ENCODE results near the gene SLC13A3. TPM values are rescaled to one million over a fixed set of nuclear protein-coding genes. Genes with fewer than 3 reads are reported as not detected.

SLC13A3 gene
- total and polyA plus RNA-seq, 2 donors (not counting 3 experiments of a cell fraction or from before 2014, with no cell fraction given): 0.11 to 0.40 TPM

DNA sequence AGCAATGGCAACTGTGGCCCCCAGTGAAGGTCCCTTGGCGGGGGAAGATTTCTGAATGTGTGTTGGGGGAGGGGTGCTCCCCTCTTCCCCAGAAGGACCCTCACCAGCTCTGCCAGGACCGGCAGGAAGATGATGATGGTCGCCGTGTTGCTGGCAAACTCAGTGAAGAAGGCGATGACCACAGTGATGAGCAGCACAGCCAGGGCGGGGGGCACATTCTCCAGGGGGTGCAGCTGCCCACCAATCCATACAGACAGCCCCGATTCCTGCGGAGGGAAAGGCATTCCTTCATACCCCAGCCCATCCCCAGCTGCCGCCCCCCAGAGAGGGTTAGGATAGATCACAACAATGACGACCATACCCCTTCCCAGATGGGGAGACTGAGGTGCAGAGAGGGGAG is 85.1 kb downstream of the SLC13A3 start:
- ChIA-PET CTCF (no interaction called here), POLR2A (no interaction called here)
- FAIRE-seq (no peak), DNase-seq (ENCODE audit: low read depth, low spot score) (no peak)
- Histone ChIP-seq H3K9me3 (replicated peaks; ENCODE audit: control insufficient read depth, insufficient read depth, low read length) (no peaks in the 10 kb centered on the region), H3K4me1 (ENCODE audit: control insufficient read depth, extremely low read depth, insufficient read depth, low read length) (no peaks in the 10 kb centered on the region), H4K20me1 (replicated peaks; ENCODE audit: control insufficient read depth, extremely low read depth, insufficient read depth, low read length) (no peaks in the 10 kb centered on the region), H2AFZ (ENCODE audit: low read depth, low read length) (no peak overlapping the region), H3K27ac (ENCODE audit: insufficient read depth, low read depth, low read length) (no peak overlapping the region), H3K36me3 (ENCODE audit: control insufficient read depth in 2 of 2, extremely low read depth in 1 of 2, insufficient read depth in 2 of 2, low read length in 2 of 2) (no peaks in the 10 kb centered on the region), H3K4me2 (ENCODE audit: insufficient read depth, low read length) (no peak overlapping the region), H3K9ac (replicated peaks; ENCODE audit: extremely low read depth, insufficient read depth, low read length) (no peak overlapping the region), H3K27me3 (ENCODE audit: control insufficient read depth in 2 of 2, insufficient read depth in 2 of 2, low read length in 2 of 2) (no peaks in the 10 kb centered on the region), H3K9me1 (replicated peaks; ENCODE audit: control insufficient read depth, extremely low read depth, insufficient read depth, low read length) (no peaks in the 10 kb centered on the region), H3K4me3 (replicated peaks in 1 of 3; ENCODE audit: insufficient read depth in 1 of 3, low read depth in 1 of 3, low read length in 3 of 3) (no peak overlapping the region), H3K79me2 (ENCODE audit: control insufficient read depth, insufficient read depth, low read length) (no peaks in the 10 kb centered on the region)
- dilution Hi-C loops (cut with MboI; ENCODE audit: extremely low pct_ligation_motif_present, low sequenced_read_pairs) (no loop called here), intact Hi-C loops (cut with micrococcal nuclease) (no loop called here)
- no peak for TF ChIP-seq EZH2 (IDR thresholded peaks at IDR 0.05; ENCODE audit: borderline replicate concordance, low read depth, low read length, severe bottlenecking)
- BruUV-seq (replicated peaks): no TSS peak

DNA sequence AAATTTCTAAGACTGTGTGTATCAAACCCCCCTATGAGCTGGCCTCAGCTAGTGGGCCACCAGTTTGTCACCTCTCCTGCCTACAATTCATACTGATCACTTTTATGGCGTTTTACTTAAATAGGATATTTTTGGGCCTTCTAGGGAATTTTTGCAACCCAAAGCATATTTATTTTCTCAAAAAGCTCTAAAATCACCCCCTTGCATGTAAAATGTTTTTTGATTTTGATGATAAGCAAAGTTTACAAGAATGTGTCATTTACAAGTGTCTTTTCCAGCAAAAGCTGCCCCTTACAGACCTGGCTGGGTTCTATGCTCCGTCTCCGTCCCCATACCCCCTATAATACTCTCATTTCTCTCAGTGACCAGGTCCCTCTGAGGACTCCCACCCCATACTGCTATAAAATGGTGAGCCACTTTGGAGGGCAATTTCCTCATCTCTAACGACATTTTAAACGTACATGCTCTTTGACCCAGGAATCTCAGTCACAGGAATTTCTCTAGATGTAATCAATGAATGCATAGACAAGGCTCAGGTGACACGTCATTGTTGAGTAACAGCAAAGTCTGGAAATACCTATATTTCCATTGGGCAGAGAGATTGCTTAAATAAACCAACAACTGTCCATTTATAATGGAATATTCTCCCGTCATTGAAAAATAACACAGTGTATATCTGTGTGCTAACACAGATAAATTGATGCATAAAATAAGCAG is 86.9 kb downstream of the SLC13A3 start:
- no peaks in the 10 kb centered on the region for H4K20me1 ChIP-seq (replicated peaks; ENCODE audit: control insufficient read depth, extremely low read depth, insufficient read depth, low read length)
- no peaks in the 10 kb centered on the region for H3K9me3 ChIP-seq (replicated peaks; ENCODE audit: control insufficient read depth, insufficient read depth, low read length)
- no peaks in the 10 kb centered on the region for H3K4me1 ChIP-seq (ENCODE audit: control insufficient read depth, extremely low read depth, insufficient read depth, low read length)
- no peak overlapping the region for H3K27ac ChIP-seq (ENCODE audit: insufficient read depth, low read depth, low read length)
- CTCF ChIA-PET: interaction anchor here (1.6 kb wide), 1 partner anchor 116 kb away, joined by 4 read pairs; no protein-coding TSS in a partner anchor
- dilution Hi-C loops (cut with MboI; ENCODE audit: extremely low pct_ligation_motif_present, low sequenced_read_pairs) (no loop called here), intact Hi-C loops (cut with micrococcal nuclease) (no loop called here)
- no peak overlapping the region for H3K4me2 ChIP-seq (ENCODE audit: insufficient read depth, low read length)
- FAIRE-seq: no peak
- H3K9me1 ChIP-seq (replicated peaks; ENCODE audit: control insufficient read depth, extremely low read depth, insufficient read depth, low read length): no peaks in the 10 kb centered on the region
- no TSS peak for BruUV-seq (replicated peaks)
- no peak for TF ChIP-seq POLR2A (IDR thresholded peaks at IDR 0.05; ENCODE audit: low read depth, low read length)
- TF ChIP-seq MYC (IDR thresholded peaks at IDR 0.05; ENCODE audit: low read depth, low read length): no peak
- TF ChIP-seq GATA2 (IDR thresholded peaks at IDR 0.05; ENCODE audit: insufficient read depth, insufficient read length, low read depth, low read length): no peak
- no peak for TF ChIP-seq EZH2 (IDR thresholded peaks at IDR 0.05; ENCODE audit: borderline replicate concordance, low read depth, low read length, severe bottlenecking)
- TF ChIP-seq JUN (IDR thresholded peaks at IDR 0.05; ENCODE audit: borderline replicate concordance, insufficient read depth, insufficient read length, low read depth): no peak
- TF ChIP-seq, protein P1, sequence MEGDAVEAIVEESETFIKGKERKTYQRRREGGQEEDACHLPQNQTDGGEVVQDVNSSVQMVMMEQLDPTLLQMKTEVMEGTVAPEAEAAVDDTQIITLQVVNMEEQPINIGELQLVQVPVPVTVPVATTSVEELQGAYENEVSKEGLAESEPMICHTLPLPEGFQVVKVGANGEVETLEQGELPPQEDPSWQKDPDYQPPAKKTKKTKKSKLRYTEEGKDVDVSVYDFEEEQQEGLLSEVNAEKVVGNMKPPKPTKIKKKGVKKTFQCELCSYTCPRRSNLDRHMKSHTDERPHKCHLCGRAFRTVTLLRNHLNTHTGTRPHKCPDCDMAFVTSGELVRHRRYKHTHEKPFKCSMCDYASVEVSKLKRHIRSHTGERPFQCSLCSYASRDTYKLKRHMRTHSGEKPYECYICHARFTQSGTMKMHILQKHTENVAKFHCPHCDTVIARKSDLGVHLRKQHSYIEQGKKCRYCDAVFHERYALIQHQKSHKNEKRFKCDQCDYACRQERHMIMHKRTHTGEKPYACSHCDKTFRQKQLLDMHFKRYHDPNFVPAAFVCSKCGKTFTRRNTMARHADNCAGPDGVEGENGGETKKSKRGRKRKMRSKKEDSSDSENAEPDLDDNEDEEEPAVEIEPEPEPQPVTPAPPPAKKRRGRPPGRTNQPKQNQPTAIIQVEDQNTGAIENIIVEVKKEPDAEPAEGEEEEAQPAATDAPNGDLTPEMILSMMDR (IDR thresholded peaks at IDR 0.05; ENCODE audit: extremely low read depth in 1 of 2, insufficient read depth in 1 of 2, low read depth in 1 of 2, low read length in 2 of 2): no peak
- no peak for TF ChIP-seq FOS (IDR thresholded peaks at IDR 0.05; ENCODE audit: borderline replicate concordance, insufficient read depth, low read length)
- TF ChIP-seq POLR2AphosphoS5 (IDR thresholded peaks at IDR 0.05; ENCODE audit: insufficient read depth, low read depth, low read length): no peak
- TF ChIP-seq, protein P2, sequence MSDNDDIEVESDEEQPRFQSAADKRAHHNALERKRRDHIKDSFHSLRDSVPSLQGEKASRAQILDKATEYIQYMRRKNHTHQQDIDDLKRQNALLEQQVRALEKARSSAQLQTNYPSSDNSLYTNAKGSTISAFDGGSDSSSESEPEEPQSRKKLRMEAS (IDR thresholded peaks at IDR 0.05; ENCODE audit: insufficient read depth, insufficient read length): no peak
- H2AFZ ChIP-seq (ENCODE audit: low read depth, low read length): no peak overlapping the region
- H3K9ac ChIP-seq (replicated peaks; ENCODE audit: extremely low read depth, insufficient read depth, low read length): no peak overlapping the region
- no peak for DNase-seq (ENCODE audit: low read depth, low spot score)
- no peaks in the 10 kb centered on the region for H3K79me2 ChIP-seq (ENCODE audit: control insufficient read depth, insufficient read depth, low read length)
- no peaks in the 10 kb centered on the region for H3K36me3 ChIP-seq (ENCODE audit: control insufficient read depth in 2 of 2, extremely low read depth in 1 of 2, insufficient read depth in 2 of 2, low read length in 2 of 2)
- H3K4me3 ChIP-seq (replicated peaks in 1 of 3; ENCODE audit: insufficient read depth in 1 of 3, low read depth in 1 of 3, low read length in 3 of 3): no peak overlapping the region
- POLR2A ChIA-PET: no interaction called here
- H3K27me3 ChIP-seq (ENCODE audit: control insufficient read depth in 2 of 2, insufficient read depth in 2 of 2, low read length in 2 of 2): no peaks in the 10 kb centered on the region
